ENCODE results near the gene FAR2.
"Not testable (repeated sequence)": the region's sequence is repeated elsewhere in the genome, so short reads cannot be mapped to it uniquely, and the experiment has no call there.

The FAR2 gene

DNA sequence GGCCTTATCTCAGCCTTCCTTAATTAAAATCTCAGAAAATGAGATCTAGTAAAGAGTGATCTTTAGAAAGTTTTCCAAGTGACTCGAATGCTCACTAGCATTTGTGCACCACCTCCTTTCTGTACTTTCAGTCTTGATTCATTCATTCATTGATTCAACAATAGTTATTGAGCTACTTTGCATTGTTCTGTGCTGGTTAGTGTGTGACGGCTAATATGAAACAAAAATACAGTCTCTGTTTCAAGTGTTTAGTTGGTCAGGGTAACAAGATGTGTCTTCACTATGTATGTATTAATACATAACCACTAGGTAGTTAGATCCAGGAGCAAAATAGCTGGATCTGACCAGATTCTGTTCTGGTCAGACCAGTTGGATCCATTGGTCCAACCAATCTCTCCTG, 100.9 kb downstream of the FAR2 start:
- Histone ChIP-seq H3K27me3 (no peaks in the 10 kb centered on the region), H3K4me3 (ENCODE audit: low read depth in 1 of 2, low read length in 1 of 2) (no peak overlapping the region), H3K9me3 (no peaks in the 10 kb centered on the region), H3K27ac (no peak overlapping the region), H3K36me3 (no peaks in the 10 kb centered on the region), H3K4me1 (ENCODE audit: control insufficient read depth in 1 of 2, insufficient read depth in 1 of 2, low read depth in 1 of 2, low read length in 1 of 2) (peaks cover 6 to 17% of the 10 kb centered on the region in 2 experiments)
- TF ChIP-seq, protein P1, sequence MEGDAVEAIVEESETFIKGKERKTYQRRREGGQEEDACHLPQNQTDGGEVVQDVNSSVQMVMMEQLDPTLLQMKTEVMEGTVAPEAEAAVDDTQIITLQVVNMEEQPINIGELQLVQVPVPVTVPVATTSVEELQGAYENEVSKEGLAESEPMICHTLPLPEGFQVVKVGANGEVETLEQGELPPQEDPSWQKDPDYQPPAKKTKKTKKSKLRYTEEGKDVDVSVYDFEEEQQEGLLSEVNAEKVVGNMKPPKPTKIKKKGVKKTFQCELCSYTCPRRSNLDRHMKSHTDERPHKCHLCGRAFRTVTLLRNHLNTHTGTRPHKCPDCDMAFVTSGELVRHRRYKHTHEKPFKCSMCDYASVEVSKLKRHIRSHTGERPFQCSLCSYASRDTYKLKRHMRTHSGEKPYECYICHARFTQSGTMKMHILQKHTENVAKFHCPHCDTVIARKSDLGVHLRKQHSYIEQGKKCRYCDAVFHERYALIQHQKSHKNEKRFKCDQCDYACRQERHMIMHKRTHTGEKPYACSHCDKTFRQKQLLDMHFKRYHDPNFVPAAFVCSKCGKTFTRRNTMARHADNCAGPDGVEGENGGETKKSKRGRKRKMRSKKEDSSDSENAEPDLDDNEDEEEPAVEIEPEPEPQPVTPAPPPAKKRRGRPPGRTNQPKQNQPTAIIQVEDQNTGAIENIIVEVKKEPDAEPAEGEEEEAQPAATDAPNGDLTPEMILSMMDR (IDR thresholded peaks at IDR 0.05), result no peak

DNA sequence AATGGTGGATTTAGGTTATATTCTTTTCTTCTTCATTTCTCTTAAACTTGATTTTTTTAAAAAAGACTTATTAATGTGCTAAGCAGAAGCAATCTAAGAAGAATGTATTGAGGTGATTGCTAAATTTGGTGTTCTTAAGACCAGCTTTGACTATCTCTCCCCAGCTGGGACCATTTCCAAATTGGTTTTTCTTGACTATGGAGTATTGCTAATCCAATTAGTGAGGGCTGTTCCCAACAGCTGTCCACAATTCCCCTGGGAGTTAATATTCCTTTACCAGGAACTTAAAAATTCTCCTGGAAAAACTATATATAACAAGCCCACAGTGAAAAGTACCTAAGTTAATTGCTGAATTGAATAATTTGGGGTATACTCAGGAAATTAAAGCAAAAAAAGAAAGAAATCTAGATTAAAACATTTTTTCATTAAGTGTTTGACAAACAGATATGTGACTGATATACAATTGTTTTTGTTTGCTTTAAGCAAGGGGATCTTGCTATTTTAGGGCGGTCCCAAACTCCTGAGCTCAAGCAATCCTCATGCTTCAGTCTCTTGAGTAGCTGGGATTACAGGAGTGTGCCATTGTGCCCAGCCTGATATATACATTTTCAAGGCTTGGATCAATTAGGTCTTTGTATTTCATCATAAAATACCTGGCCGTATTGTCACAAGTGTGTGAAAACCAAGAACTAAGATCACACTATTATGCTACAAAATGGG, 105.0 kb downstream of the FAR2 start:
- H3K9me3 ChIP-seq, result no peaks in the 10 kb centered on the region
- no peaks in the 10 kb centered on the region for H3K27me3 ChIP-seq
- no peak overlapping the region for H3K4me3 ChIP-seq (ENCODE audit: low read depth in 1 of 2, low read length in 1 of 2)
- peak overlapping the region; percentile 53 for H3K27ac ChIP-seq
- peaks cover 1% of the 10 kb centered on the region for H3K36me3 ChIP-seq
- H3K4me1 ChIP-seq (ENCODE audit: control insufficient read depth in 1 of 2, insufficient read depth in 1 of 2, low read depth in 1 of 2, low read length in 1 of 2), result peaks cover 3 to 5% of the 10 kb centered on the region in 2 experiments
- TF ChIP-seq, protein P1 (IDR thresholded peaks at IDR 0.05), result no peak

DNA sequence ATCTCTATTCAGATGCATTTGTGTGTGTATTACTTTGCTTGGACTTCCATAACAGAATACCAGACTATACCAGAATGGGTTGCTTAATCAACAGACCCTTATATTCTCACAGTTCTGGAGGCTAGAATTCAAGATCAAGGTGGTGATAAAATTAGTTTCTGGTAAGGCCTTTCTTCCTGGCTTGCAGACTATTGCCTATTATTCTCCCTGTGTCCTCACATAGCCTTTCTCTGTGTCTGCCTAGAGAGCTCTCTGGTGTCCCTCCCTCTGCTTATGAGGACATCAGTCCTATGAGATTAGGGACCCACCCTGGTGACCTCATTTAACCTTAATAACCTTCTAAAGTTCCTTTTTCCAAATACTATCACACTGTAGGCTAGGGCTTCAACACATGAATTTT, 106.0 kb downstream of the FAR2 start:
- TF ChIP-seq, protein P1 (IDR thresholded peaks at IDR 0.05), result no peak
- H3K27ac ChIP-seq, result peak overlapping the region; percentile 53

DNA sequence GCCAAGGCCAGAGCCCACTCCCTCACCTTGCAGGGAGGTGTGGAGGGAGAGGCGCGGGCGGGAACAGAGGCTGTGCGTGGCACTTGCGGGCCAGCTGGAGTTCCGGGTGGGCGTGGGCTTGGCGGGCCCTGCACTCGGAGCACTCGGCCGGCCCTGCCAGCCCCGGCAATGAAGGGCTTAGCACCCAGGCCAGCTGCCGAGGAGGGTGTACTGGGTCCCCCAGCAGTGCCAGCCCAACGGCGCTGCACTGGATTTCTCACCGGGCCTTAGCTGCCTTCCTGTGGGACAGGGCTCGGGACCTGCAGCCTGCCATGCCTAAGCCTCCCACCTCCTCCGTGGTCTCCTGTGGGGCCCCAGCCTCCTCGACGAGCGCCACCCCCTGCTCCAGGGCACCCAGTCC, 107.5 kb downstream of the FAR2 start:
- Histone ChIP-seq H3K9me3 (no peaks in the 10 kb centered on the region), H3K4me3 (ENCODE audit: low read depth in 1 of 2, low read length in 1 of 2) (no peak overlapping the region), H3K27me3 (no peaks in the 10 kb centered on the region), H3K4me1 (ENCODE audit: control insufficient read depth in 1 of 2, insufficient read depth in 1 of 2, low read depth in 1 of 2, low read length in 1 of 2) (peaks cover 3 to 5% of the 10 kb centered on the region in 2 experiments), H3K36me3 (peaks cover 12% of the 10 kb centered on the region), H3K27ac (no peak overlapping the region)
- TF ChIP-seq, protein P1 (IDR thresholded peaks at IDR 0.05), result no peak

More for the DNA sequence above, 106.0 kb downstream of the FAR2 start:
- Histone ChIP-seq H3K9me3 (no peaks in the 10 kb centered on the region), H3K4me1 (ENCODE audit: control insufficient read depth in 1 of 2, insufficient read depth in 1 of 2, low read depth in 1 of 2, low read length in 1 of 2) (peaks cover 3 to 5% of the 10 kb centered on the region in 2 experiments), H3K4me3 (ENCODE audit: low read depth in 1 of 2, low read length in 1 of 2) (no peak overlapping the region), H3K27me3 (no peaks in the 10 kb centered on the region), H3K36me3 (peaks cover 9% of the 10 kb centered on the region)

GRCh38 chr12:29257687-29258086, 108.6 kb downstream of the FAR2 start:
- peaks cover 12% of the 10 kb centered on the region for H3K36me3 ChIP-seq
- not testable (repeated sequence) for H3K9me3 ChIP-seq; H3K4me3 ChIP-seq (ENCODE audit: low read depth in 1 of 2, low read length in 1 of 2); H3K4me1 ChIP-seq (ENCODE audit: control insufficient read depth in 1 of 2, insufficient read depth in 1 of 2, low read depth in 1 of 2, low read length in 1 of 2); H3K27ac ChIP-seq; H3K27me3 ChIP-seq

GRCh38 chr12:29264424-29264823, 115.3 kb downstream of the FAR2 start:
- H3K27ac ChIP-seq, result no peak overlapping the region
- no peaks in the 10 kb centered on the region for H3K27me3 ChIP-seq
- H3K9me3 ChIP-seq, result no peaks in the 10 kb centered on the region
- no peak overlapping the region for H3K4me3 ChIP-seq (ENCODE audit: low read depth in 1 of 2, low read length in 1 of 2)
- H3K36me3 ChIP-seq, result peaks cover 11% of the 10 kb centered on the region
- TF ChIP-seq, protein P1 (IDR thresholded peaks at IDR 0.05), result no peak
- H3K4me1 ChIP-seq (ENCODE audit: control insufficient read depth in 1 of 2, insufficient read depth in 1 of 2, low read depth in 1 of 2, low read length in 1 of 2), result no peaks in the 10 kb centered on the region

Data from neutrophil (primary cell).